GM23338 (cell line): Measurements from ENCODE around the gene CHCHD5.

Experiments used
- CREB1 ChIP-seq: fragments of 250-450 bp; sonication (Bioruptor Pico); IDR thresholded peaks from 2 replicates; pipeline ENCODE4 v1.5.0; 2020; ENCODE audit warnings: low read depth, mild to moderate bottlenecking, moderate library complexity
- CTCF ChIP-seq, 2 experiments: fragments of 200-600 bp in 1 of 2; sonication (generic) in 1 of 2; conservative IDR thresholded peaks; 2 replicates each; pipeline versions ENCODE4 v1.5.1 to v1.6.1; 2016 to 2017; ENCODE audit warnings: antibody characterized with exemption in 2 of 2, low read depth in 2 of 2, mild to moderate bottlenecking in 2 of 2, moderate library complexity in 1 of 2
- EZH2 ChIP-seq: fragments of 200-600 bp; sonication (generic); IDR thresholded peaks from one replicate; pipeline ENCODE4 v1.8.0; 2017; ENCODE audit warnings: antibody characterized with exemption, mild to moderate bottlenecking, low read depth; ENCODE audit not compliant: unreplicated experiment
- EZH2phosphoT487 ChIP-seq: fragments of 200-600 bp; sonication (generic); IDR thresholded peaks from one replicate; pipeline ENCODE4 v1.8.1; 2018; ENCODE audit warnings: antibody characterized with exemption; ENCODE audit not compliant: unreplicated experiment
- POLR2AphosphoS5 ChIP-seq: IDR thresholded peaks from 2 replicates; pipeline ENCODE4 v1.6.1; 2016; ENCODE audit warnings: antibody characterized with exemption, low read depth
- REST ChIP-seq: IDR thresholded peaks from one replicate; pipeline ENCODE4 v1.6.1; 2018; ENCODE audit warnings: antibody characterized with exemption; ENCODE audit not compliant: unreplicated experiment
- ZNF331 ChIP-seq: fragments of 250-450 bp; sonication (Bioruptor Pico); IDR thresholded peaks from 2 replicates; pipeline ENCODE4 v1.5.0; 2020; ENCODE audit warnings: low read depth, mild to moderate bottlenecking, moderate library complexity

- TF ChIP-seq REST, result no peak
- TF ChIP-seq CTCF (conservative IDR thresholded peaks at IDR 0.05; ENCODE audit: low read depth in 2 of 2), result no peak
- no peak for TF ChIP-seq POLR2AphosphoS5
- TF ChIP-seq EZH2, result no peak
- no peak for TF ChIP-seq EZH2phosphoT487
- no peak for TF ChIP-seq CREB1 (CRISPR knock-in tag)
- TF ChIP-seq ZNF331 (CRISPR knock-in tag), result no peak
Observed at GRCh38 chr2:112600634-112601033, 16.2 kb downstream of the CHCHD5 start.
